GM19035 (cell line): ENCODE results near the gene MAP1B.
"Not testable (repeated sequence)": the region's sequence is repeated elsewhere in the genome, so short reads cannot be mapped to it uniquely, and the experiment has no call there.

Experiments
- ATAC-seq: cut with Tn5 transposase; IDR thresholded peaks from one replicate; pipeline ENCODE4 v1.9.1; 2021; ENCODE audit not compliant: unreplicated experiment

The MAP1B gene

GRCh38 chr5:72159501-72159911 lies 52.2 kb downstream of the MAP1B start:
- no peak for ATAC-seq

GRCh38 chr5:72160329-72160728 lies 53.1 kb downstream of the MAP1B start:
- no peak for ATAC-seq

- ATAC-seq: no peak
Measured at GRCh38 chr5:72160959-72161358, 53.7 kb downstream of the MAP1B start.

GRCh38 chr5:72161951-72162350 lies 54.7 kb downstream of the MAP1B start:
- no peak for ATAC-seq

DNA sequence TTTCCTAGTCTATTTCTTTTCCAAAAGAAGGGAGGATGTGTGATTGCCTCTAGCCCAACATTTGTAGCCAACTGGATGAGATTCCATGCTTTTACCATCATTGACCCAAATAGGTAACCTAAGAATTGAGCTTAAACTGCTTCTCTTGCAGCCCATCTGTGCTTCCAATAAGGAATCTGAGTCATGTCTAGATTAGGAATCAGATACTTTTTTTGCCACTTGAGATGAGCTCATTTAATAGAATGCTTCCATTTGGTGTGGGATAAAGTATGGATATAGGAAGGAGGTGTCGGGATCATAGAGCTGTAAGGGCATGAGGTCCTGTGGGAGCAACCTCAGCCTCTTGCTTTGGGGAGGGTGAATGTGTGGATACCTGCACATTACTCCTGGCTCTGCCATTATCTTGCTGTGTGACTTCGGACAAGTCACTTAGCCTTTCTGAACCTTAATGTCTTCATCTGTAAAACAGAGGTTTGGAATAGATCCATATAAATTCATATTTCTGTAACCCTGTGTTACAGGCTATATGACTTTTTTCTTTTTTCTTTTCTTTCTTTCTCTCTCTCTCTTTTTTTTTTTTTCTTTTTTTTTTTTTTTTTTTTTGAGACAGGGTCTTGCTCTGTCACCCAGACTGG lies 56.2 kb downstream of the MAP1B start:
- ATAC-seq: no peak

GRCh38 chr5:72166070-72166979 lies 59.0 kb downstream of the MAP1B start:
- no peak for ATAC-seq

DNA sequence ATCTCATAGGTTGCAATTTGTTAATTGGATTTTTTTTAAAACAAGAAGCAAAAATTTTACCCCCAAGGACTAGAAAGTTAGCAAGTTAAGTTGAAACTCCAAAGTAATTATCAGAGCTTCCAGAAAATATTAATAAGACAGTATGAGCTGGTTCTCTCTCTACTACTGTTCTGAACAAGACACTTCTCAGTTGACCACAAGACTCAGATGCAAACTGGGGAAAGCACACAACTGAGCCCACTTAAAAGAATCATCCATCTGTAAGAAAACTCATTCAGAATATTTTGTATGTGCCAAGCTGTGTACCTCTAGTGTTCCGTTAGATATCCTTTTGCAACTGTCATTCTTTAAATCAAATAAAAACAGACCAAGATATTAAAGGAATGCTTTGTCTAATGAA lies 60.0 kb downstream of the MAP1B start:
- no peak for ATAC-seq

- no peak for ATAC-seq
Measured at GRCh38 chr5:72167804-72168203, 60.5 kb downstream of the MAP1B start.

DNA sequence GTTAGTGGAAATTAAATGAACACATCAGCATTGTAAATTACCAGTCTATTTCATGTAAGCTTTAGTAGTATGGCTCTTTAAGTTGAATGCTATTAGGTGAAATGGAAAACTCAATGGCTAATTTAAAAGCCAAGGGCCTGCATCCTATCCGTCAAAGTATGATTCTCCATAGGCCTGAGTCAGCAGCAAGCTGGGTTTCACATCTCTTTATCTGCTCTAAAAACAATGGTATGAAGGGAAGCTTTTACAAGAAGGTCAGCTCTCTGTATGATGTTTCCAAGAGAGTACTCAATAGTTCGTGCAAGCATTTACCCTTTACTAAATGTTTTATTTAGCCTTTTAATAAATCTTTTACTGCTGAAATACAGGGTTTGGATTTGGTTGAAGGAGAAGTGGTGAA lies 62.8 kb downstream of the MAP1B start:
- ATAC-seq: no peak

- ATAC-seq: not testable (repeated sequence)
Measured at GRCh38 chr5:72171181-72171580, 63.9 kb downstream of the MAP1B start.

DNA sequence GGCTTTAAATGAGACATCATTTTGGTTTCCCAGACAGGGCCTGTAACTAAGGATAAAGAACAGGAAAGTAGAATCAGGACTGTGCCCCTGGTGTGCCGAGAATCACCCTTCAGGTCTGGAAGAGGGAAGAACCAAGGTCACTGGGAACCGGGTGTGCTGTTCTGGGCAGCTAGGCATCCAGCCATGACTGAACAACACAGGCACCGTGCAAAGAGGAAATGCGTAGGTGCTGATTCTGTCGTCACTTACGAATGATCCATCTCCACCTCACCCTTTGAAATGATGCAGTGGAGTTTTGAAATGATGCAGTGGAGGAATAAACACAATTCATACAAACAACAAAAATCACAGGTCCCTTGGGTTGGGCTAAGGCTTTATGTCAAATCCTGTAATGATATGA lies 64.4 kb downstream of the MAP1B start:
- no peak for ATAC-seq

GRCh38 chr5:72172786-72173185 lies 65.5 kb downstream of the MAP1B start:
- ATAC-seq: no peak

DNA sequence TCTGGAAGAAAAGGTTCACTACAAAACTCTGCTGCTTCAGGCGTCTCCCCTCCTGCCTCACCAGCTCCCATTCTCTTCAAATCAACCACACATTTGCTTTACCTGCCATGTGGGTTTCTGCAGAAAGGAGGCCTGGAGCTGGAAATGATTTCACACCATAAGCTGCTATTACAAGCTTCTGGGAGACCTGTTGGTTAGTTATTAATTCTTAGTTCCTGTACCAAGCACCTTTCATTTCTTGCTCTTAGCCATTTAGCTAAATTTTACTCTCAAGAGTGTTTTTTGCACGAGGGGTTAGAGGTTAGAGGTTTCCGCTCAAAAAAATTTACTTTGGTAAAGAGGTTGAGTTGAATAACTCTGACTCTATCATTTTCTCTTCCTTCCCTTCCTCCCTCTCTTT lies 70.3 kb downstream of the MAP1B start:
- ATAC-seq: no peak

DNA sequence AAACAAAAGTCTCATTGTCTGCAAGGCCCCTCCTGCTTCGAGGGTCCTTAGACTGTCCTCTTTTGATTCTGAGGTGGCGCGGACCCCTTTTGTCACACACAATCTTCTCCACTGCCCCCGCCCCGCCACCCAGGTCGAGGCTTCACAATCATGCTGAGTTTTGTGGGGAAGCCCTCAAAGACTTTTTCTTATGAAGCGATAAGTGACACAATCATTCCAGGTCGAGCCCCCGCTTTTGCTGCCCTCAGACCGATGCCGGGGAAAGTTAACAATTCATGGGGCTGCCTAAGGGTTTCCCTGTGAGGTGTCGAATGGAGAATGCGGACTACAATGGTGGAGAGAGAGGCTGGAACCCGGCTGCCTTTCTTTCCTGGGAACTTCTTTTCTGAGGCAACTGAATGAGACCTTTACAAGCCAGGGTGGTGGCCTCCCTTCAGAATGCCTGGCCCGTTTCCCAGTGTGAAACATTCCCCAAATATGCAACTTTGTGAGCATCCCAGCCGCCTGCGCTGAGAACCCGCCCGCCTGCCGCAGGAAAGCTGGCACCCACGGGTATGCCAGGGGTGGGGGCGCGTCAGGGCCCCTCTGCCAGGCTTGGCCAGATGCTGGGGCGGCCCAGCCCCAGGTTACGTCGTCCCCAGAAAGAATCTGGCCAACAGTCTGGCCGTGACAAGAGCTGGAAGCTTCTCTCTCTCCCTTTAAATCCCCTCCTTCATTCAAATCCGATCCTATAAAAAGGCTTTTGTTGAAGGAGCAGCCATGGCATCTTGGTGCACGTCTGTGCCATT lies 71.9 kb downstream of the MAP1B start:
- ATAC-seq: no peak

DNA sequence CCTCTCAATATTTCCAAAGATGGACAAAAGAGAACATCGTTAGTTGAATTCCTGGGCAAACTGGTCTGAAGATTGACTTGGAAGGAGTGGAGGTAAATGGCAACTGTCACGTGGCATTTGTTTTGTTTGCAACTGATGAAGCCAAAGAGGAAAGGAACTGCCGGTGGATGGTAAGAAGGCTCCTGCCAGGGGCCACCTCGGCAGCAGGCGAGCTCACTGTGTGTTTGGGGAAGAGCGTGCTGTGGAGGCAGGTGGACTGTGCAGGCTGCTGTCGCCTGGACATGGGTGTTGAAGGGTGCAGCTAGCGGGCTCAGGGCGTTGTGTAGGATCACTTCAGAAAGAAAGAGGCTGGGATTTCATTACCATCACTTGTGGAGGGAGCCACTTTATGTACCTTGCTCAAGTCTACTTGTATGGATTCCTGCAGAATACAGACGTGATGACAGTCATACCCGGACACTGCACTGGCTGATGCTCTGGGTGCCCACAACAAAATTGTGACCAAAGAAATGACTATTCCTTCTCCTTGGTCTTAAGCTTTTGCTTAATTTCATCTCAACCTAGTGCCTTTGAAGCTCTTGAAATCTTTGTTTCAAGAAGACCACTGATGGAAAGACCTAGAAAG lies 72.7 kb downstream of the MAP1B start:
- no peak for ATAC-seq

DNA sequence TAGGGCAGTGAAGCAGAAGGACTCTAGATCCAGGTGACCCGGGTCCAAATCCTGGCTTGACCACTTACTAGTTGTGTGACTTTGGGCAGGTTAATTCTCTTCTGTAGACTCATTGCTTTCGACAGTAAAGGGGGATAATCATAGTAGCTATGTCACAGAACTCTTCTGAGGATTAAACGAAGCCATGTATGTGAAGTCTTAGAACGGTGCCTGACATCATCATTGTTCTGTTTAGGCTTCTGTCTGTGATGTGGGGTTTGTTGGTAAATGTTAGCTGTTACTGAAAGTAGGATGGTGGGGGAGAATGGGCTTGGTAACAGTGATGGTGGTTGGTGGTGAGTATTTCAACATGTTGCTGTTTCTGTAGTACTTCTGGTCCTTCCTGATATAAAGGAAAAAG lies 73.7 kb downstream of the MAP1B start:
- no peak for ATAC-seq

DNA sequence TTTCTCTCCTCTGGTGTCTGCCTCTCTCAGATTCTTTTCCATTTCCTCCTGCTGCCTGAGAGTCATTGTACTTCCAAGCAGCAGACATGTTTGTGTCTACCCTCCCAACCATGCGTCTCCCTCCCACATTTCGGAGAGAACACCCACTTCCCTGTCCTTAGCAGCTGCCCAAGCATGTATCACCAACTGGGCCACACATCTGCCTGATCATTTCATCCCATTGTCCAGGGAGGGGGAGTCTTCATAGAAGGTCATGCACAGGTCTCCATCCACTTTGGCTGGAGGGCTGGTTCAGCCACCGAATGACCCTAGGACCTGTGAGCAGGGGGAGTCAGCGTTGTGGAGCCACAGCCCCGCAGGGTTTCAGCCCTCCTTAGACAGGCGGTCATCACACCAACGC lies 75.4 kb downstream of the MAP1B start:
- ATAC-seq: no peak

DNA sequence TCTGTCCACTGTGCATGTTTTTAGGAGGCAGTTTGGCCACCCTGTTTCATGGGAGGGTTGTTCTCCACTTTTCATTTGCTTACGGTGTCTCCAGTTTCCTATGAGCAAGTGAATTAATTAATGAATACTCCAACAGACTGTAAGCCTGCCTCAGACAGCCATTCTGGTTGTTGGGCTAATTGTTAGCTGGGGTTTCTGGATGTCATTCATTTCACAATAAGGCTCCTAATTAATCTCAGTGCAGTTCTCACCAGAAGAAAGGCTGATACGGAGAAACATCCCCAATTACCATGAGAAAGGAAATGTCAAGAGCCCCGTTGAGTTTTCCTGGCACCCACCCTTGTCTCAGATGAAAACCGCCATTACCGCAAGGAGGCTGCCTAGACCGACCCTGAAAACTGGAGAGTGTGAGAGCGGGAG lies 75.8 kb downstream of the MAP1B start:
- no peak for ATAC-seq

GRCh38 chr5:72184408-72184807 lies 77.1 kb downstream of the MAP1B start:
- ATAC-seq: no peak

DNA sequence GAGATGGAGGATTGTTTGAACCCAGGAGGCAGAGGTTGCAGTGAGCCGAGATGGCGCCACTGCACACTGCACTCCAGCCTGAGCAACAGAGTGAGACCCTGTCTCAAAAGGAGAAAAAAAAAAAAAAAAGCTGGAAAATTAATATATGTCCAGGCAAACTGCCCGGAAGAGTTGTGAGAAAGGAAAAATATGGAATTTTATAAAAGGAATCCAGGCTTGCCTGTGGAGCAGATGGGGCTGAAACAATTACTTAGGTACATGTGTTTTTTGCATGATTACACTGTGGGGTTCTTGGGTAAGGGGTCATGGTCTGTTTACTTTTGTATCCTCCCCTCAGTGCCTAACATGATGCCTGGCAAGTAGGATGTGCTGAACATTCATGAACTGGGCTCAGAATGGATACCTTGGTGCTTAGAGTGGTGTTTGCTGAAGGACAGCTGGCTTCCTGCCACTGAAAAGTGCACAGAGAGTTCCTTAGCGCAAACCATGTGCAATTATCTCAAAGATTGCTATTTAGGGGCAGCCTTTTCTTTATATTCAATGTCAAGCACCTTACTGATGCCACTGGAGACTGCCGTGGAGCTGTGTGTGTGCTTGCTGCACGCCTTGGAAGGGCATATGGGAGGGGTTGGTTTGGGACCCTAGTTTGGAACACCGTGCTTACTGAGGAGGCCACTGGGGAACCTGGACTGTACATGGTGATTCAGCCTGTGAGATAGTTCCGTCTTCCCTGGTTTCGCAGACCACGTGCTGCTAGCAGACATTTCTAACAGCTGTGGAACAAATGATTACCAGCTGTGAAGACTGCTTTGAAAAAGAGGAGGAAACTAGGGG lies 78.4 kb downstream of the MAP1B start:
- no peak for ATAC-seq
